IPS-NIHi7 (cell line): ENCODE measurements around the gene TSC2.
"Not testable (repeated sequence)": the region's sequence is repeated elsewhere in the genome, so short reads cannot be mapped to it uniquely, and the experiment has no call there.

ENCODE experiments used
- DNase-seq: peaks from one replicate; pipeline ENCODE4 v3.0.0; 2012; ENCODE audit warnings: mixed read lengths; ENCODE audit errors: extremely low spot score

The TSC2 gene

GRCh38 chr16:2104464-2104863 lies 56.7 kb downstream of the TSC2 start:
- not testable (repeated sequence) for DNase-seq

- not testable (repeated sequence) for DNase-seq
Observed at GRCh38 chr16:2105291-2105690, 57.5 kb downstream of the TSC2 start.

- not testable (repeated sequence) for DNase-seq
Observed at GRCh38 chr16:2105769-2106168, 58.0 kb downstream of the TSC2 start.

GRCh38 chr16:2106211-2106610 lies 58.4 kb downstream of the TSC2 start:
- DNase-seq, result not testable (repeated sequence)

GRCh38 chr16:2107121-2107790 lies 59.5 kb downstream of the TSC2 start:
- not testable (repeated sequence) for DNase-seq

- not testable (repeated sequence) for DNase-seq
Observed at GRCh38 chr16:2107791-2108125, 60.0 kb downstream of the TSC2 start.

GRCh38 chr16:2108446-2109270 lies 60.9 kb downstream of the TSC2 start:
- DNase-seq, result not testable (repeated sequence)

- DNase-seq, result not testable (repeated sequence)
Observed at GRCh38 chr16:2109271-2109580, 61.4 kb downstream of the TSC2 start.

- not testable (repeated sequence) for DNase-seq
Observed at GRCh38 chr16:2109872-2110271, 62.1 kb downstream of the TSC2 start.

- not testable (repeated sequence) for DNase-seq
Observed at GRCh38 chr16:2110332-2111008, 62.7 kb downstream of the TSC2 start.

GRCh38 chr16:2111009-2111353 lies 63.2 kb downstream of the TSC2 start:
- not testable (repeated sequence) for DNase-seq

GRCh38 chr16:2111412-2112335 lies 63.9 kb downstream of the TSC2 start:
- DNase-seq, result not testable (repeated sequence)

- DNase-seq, result not testable (repeated sequence)
Observed at GRCh38 chr16:2112539-2113106, 64.8 kb downstream of the TSC2 start.

- not testable (repeated sequence) for DNase-seq
Observed at GRCh38 chr16:2114225-2114624, 66.4 kb downstream of the TSC2 start.

- DNase-seq, result not testable (repeated sequence)
Observed at GRCh38 chr16:2114885-2115590, 67.3 kb downstream of the TSC2 start.

GRCh38 chr16:2115591-2115973 lies 67.8 kb downstream of the TSC2 start:
- DNase-seq, result no peak

- not testable (repeated sequence) for DNase-seq
Observed at GRCh38 chr16:2116428-2116827, 68.6 kb downstream of the TSC2 start.

- DNase-seq, result not testable (repeated sequence)
Observed at GRCh38 chr16:2117341-2117740, 69.6 kb downstream of the TSC2 start.

- DNase-seq, result not testable (repeated sequence)
Observed at GRCh38 chr16:2117960-2118722, 70.4 kb downstream of the TSC2 start.

GRCh38 chr16:2121325-2121724 lies 73.5 kb downstream of the TSC2 start:
- peak; percentile 27 for DNase-seq
